NT2/D1 (cell line): ENCODE measurements around the gene TSPAN9.

Experiments
- SUZ12 ChIP-seq: IDR thresholded peaks from 2 replicates; pipeline ENCODE4 v1.6.1; 2011; ENCODE audit not compliant: insufficient read length, insufficient read depth; ENCODE audit errors: extremely low read depth
- ZNF274 ChIP-seq: IDR thresholded peaks from 2 replicates; pipeline ENCODE4 v1.6.1; 2011; ENCODE audit warnings: mild to moderate bottlenecking, low read depth, low read length

DNA sequence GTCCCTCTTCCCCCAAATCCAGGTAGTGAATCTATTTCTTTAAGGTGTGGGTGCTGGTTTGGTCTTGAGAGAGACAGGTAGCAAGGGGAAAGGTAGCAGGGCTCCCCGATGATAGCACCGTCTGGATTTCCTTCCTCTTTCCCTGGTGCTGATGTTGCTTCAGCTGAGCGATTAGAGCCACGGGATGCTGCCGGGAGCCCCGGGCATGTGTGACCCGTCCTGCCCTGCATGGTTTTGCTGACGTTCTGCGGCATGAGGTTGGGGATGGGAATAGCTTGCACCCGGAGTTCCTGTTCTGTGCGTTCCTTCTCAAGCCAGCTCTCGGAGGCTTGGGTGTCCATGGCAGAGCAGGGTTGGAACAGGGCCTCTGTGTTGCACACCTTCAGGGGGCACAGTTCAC, 107.3 kb downstream of the TSPAN9 start:
- TF ChIP-seq SUZ12 (no peak), ZNF274 (no peak)
